HEK293T (cell line): ENCODE data around the gene PYGO1.

ENCODE experiments used
- BHLHE40 ChIP-seq: fragments of 450-650 bp; IDR thresholded peaks from 2 replicates; pipeline ENCODE4 v1.6.1; 2016; ENCODE audit warnings: mild to moderate bottlenecking, moderate library complexity, borderline replicate concordance
- FOXA1 ChIP-seq: fragments of 450-650 bp; IDR thresholded peaks from 2 replicates; pipeline ENCODE4 v1.6.1; 2016; ENCODE audit warnings: mild to moderate bottlenecking
- L3MBTL2 ChIP-seq: fragments of 450-650 bp; conservative IDR thresholded peaks from 2 replicates; pipeline ENCODE4 v1.6.1; 2016; ENCODE audit warnings: mild to moderate bottlenecking
- NFRKB ChIP-seq: fragments of 450-650 bp; IDR thresholded peaks from 2 replicates; pipeline ENCODE4 v1.6.1; 2016; ENCODE audit warnings: mild to moderate bottlenecking, moderate library complexity

DNA sequence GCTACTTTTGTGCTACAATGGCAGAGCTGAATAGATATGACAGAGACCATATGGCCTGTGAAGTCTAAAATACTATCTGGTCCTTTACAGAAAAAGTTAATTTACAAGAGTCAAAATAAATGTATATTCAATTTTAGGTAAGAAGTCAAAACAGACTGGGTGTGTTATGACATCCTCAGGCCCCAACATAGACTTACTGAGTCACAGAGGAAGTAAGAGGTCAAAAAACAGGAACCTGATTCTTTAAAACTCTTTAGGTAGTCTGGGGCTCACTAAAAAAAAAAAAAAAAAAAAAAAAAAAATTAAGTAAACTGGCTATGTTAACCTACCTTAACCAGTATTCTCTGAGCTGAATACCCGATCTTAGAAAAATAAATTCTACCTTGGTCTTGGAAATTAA, 93.2 kb downstream of the PYGO1 start:
- TF ChIP-seq BHLHE40 (no peak), L3MBTL2 (no peak), FOXA1 (no peak), NFRKB (no peak)
